ENCODE data around the gene CIBAR2.
A peak's percentile ranks its signal among the peaks of the same experiment; 100 is the strongest.
"Not testable (repeated sequence)": the region's sequence is repeated elsewhere in the genome, so short reads cannot be mapped to it uniquely, and the experiment has no call there.

The CIBAR2 gene

GRCh38 chr16:85128079-85128837 is 16.0 kb upstream of the CIBAR2 start:
- no peak for DNase-seq (ENCODE audit: low read depth in 2 of 2, low spot score in 1 of 2)

GRCh38 chr16:85127379-85127723 is 15.1 kb upstream of the CIBAR2 start:
- DNase-seq (ENCODE audit: low read depth in 2 of 2, low spot score in 1 of 2) = no peak

DNA sequence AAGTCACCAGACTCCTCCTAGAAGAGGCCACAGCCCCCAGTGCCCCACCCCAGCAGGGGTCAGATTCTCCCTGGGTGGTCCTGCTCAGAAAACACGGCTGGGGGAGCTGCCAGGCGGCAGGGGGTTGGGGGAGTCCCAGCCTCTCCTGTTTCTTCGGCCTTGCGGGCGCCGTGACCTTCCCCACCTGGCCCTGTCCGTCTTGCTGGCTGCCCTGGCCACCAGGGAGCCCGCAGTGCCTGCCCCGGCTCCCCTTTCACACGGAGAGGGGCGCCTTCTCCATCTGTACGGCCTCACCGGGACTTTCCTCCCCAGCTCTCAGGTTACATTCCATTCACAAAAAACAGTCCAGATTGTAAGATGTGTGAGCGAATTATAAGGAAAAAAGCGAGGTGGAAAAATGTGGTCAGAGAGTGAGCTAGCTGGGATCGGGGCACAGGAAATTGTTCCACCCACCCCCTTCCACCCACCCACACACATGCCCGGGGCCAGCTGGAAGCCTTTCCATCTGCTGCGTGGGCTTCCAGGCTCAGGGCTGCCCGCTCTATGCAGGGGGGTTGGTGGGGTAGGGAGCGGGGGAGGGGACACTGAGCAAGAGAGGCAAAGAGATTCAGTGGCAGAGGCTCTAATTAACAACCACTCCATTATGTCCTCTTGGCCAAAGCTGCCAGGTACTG is 14.6 kb upstream of the CIBAR2 start:
- peak in 1 of 2 donors; percentile 46 for DNase-seq (ENCODE audit: low read depth in 2 of 2, low spot score in 1 of 2)

GRCh38 chr16:85126394-85126704 is 14.1 kb upstream of the CIBAR2 start:
- DNase-seq (ENCODE audit: low read depth in 2 of 2, low spot score in 1 of 2) = no peak

GRCh38 chr16:85125570-85126393 is 13.5 kb upstream of the CIBAR2 start:
- DNase-seq (ENCODE audit: low read depth in 2 of 2, low spot score in 1 of 2) = no peak

GRCh38 chr16:85124636-85125346 is 12.5 kb upstream of the CIBAR2 start:
- no peak for DNase-seq (ENCODE audit: low read depth in 2 of 2, low spot score in 1 of 2)

DNA sequence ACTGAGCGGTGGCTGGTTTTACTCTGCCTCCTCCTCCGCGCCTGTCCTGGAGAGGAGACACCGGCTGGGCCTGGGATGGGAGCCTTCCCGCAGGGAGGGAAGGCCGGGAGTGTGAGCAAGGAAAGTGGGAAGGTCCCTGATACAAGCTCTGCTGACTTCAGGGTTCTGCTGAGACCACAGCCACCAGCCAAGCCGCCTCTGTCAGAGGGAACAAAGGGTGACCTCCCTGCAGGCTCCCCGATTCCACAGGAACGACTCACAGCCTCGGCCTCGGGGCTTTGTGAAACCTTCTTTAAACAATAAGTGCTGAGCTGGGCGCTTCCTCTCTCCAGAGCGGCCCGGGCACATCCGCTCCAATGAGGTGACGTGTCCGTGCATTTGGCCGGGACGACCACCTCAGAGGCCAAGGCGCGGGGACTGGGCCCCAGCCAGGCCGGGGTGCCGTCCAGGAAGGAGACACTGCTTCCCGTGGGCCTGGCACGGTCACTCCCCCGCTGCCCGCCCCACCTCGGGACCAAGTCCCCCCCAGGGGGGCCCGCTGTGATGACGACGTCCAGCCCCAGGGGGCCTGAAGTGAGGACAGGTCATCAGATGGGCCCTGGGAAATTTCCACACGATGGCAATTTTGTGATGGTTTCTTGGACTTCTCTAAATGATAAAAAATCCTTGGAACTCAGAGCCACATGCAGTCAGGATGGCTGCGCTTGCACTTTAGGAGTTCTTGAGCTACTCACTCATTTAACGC is 11.8 kb upstream of the CIBAR2 start:
- no peak for DNase-seq (ENCODE audit: low read depth in 2 of 2, low spot score in 1 of 2)

GRCh38 chr16:85123441-85123840 is 11.2 kb upstream of the CIBAR2 start:
- not testable (repeated sequence) for DNase-seq (ENCODE audit: low read depth in 2 of 2, low spot score in 1 of 2)

- DNase-seq (ENCODE audit: low read depth in 2 of 2, low spot score in 1 of 2) = no peak
Measured at GRCh38 chr16:85120006-85120340, 7.7 kb upstream of the CIBAR2 start.

DNA sequence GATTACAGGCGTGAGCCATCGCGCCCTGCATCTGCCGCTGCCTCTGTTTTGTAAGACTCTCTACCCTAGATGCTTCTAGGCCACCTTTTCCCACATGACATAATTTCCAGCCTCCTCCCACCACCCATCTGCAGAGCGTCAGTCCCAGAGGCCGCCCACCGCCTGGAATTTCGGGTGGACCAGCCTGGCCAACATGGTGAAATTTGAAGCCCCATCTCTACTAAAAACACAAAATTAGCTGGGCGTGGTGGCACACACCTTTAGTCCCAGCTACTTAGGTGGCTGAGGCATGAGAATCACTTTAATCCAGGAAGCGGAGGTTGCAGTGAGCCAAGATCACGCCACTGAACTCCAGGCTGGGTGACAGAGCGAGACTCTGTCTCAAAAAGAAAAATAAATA is 5.1 kb upstream of the CIBAR2 start:
- no peak for DNase-seq (ENCODE audit: low read depth in 2 of 2, low spot score in 1 of 2)

DNA sequence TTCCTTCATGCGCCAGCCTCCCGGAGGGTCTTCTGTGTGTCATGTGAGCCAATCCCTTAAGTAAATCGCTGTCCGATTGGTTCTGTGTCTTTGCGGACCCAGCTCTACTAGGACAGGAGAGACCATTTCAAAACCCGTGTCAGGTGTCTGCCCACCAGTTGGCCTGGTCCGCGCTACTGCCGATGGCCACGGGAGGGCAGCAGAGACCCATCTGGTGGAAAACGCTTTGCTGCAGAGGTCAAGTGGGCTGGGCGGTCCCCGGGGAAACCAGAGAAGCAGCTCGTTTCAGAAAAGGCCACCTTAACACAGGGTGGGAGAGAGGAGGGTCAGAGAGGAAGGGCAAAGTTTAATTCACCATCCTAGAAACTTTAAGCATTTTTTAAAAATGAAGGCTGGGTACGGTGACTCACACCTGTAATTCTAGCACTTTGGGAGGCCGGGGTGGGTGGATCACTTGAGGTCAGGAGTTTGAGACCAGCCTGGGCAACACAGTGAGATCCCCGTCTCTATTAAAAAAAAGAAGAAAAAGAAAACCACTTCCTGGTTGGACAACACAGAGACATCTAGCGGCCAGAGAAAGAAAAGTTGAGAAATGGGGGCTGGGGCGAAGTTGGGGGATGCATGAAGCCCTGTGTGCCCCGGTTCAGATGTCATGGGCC is 2.8 kb upstream of the CIBAR2 start:
- peak; percentile 65 to 68 for DNase-seq (ENCODE audit: low read depth in 2 of 2, low spot score in 1 of 2)

DNA sequence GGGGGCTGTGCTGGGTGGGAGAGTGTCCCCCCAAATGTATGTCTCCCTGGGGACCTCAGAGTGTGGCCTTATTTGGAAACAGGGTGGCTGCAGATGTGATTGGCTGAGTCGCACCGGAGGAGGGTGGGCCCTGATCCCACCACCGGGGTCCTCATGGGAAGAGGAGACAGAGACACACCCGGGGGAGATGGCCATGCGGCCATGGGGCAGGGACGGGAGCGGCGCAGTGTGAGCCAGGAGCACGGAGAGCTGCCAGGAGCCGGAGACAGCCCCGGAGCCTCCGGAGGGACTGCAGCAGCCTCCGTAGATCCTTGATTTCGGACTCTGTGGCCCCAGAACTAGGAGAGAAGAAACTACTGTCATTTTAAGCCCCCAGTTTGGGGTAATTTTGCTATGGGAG is 1.6 kb upstream of the CIBAR2 start:
- DNase-seq (ENCODE audit: low read depth in 2 of 2, low spot score in 1 of 2) = no peak

- no peak for DNase-seq (ENCODE audit: low read depth in 2 of 2, low spot score in 1 of 2)
Measured at GRCh38 chr16:85113168-85113733, 979 bp upstream of the CIBAR2 start.

DNA sequence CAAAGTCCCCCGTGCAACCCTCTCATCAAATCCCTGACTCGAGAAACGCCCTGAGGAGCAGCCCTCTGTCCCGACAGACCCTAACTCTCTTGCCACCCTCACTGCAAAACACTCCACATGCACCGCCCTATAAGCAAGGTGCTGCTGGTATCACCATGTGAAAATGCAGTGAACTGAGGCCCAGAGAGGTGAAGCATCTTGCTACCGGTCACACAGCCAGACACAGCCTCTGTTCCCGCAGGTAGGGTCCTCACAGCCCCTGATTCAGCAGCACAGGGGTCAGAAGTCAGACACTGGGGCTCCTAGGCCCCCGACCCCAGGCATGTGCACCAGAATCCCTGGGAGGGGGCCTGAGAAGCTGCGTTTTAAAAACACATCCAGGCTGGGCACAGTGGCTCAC is 1.1 kb downstream of the CIBAR2 start:
- no peak for DNase-seq (ENCODE audit: low read depth in 2 of 2, low spot score in 1 of 2)

DNA sequence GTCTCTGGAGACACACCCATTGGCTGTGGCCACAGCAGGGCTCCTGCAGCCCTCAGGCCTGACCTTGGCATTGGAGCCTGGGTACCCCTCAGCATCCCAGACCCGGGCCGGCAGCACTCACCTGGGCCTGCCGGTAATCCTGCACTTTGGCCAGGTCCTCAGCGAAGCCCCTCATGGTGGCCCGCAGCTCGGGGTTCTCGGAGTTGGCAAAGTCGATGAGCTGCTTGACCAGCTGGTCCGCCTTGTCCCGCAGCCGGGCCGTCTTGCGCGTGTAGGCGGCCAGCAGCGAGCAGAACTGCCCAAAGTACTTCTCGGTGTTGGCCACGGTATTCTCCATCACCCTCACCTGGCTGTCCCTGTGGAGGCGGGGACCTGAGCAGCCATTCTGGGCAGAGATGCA is 2.2 kb downstream of the CIBAR2 start:
- DNase-seq (ENCODE audit: low read depth in 2 of 2, low spot score in 1 of 2) = no peak

DNA sequence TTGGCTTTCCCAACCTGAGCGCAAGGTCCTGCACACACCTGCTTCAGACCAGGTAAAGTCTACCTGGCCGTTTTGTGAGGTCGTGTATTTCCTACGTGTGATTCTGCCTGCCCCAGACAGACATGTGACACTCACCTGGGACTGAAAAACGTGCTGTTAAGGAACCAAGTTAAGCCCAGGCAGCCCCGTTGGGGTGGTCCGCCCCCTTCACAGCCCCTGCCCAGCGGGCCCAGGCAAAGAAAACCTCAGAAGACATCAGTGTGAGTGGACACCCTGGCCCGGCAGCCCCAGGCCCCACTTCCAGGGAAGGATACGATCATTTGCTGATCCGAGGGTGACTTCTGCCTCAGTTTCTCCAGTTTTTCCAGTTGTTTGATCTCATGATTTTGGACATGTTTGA is 4.7 kb downstream of the CIBAR2 start:
- DNase-seq (ENCODE audit: low read depth in 2 of 2, low spot score in 1 of 2) = no peak

DNA sequence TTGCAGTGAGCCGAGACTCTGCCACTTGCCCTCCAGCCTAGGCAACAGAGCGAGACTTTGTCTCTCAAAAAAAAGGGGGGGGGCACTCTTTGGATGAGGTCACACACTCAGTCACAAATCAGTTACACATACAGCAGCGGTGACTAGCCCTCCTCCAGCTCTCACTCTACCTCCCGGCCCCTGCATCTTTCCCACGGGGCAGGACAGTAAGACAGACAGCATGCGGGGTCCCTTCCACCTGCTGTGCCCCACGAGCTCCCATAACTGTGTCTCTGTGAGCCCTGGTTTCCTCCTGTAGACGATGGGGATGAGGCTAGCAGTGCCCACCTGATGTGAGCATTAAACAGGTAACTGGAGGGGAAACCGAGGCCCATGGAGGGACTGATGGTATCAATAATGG is 5.2 kb downstream of the CIBAR2 start:
- DNase-seq (ENCODE audit: low read depth in 2 of 2, low spot score in 1 of 2) = no peak

GRCh38 chr16:85105475-85105874 is 6.8 kb downstream of the CIBAR2 start:
- no peak for DNase-seq (ENCODE audit: low read depth in 2 of 2, low spot score in 1 of 2)

DNA sequence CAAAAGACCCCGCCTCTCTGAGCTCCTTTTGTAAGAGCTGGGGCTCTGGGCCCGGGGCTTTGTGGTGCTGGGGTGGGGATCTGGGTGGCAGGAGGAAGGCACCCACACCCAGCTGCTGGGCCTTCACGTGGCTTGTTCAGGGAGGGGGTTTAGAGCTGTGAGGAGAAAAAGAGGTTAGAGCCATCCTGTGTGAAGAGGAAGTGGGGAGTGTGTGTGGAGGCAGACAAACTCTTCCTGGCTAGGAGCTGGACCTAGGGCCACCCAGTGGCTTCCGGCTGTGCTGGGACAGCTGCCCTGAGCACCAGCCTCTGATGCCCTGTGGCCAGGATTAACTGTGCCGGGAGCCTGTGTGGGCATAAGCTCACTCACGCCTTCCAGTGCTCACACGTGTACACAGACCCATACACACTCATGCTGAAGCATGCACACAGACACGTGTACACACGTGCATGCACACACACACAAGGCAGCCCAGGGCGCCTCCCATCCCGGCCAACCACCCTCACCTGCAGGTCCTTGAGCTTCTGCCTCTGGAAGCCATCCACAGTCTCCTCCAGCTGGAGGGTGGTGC is 7.4 kb downstream of the CIBAR2 start:
- DNase-seq (ENCODE audit: low read depth in 2 of 2, low spot score in 1 of 2) = no peak

- DNase-seq (ENCODE audit: low read depth in 2 of 2, low spot score in 1 of 2) = no peak
Measured at GRCh38 chr16:85104147-85104546, 8.1 kb downstream of the CIBAR2 start.
